HUES48 (cell line): ENCODE measurements around the gene RHOU.
"Not testable (repeated sequence)": the region's sequence is repeated elsewhere in the genome, so short reads cannot be mapped to it uniquely, and the experiment has no call there.

Experiments
- H3K27ac ChIP-seq: one replicate; pipeline ENCODE4 v1.7.0; 2013; ENCODE audit warnings: low read depth, low read length, inconsistent platforms
- H3K27me3 ChIP-seq: 2 replicates; pipeline ENCODE4 v1.6.1; 2013; ENCODE audit warnings: mild to moderate bottlenecking, low read length; ENCODE audit not compliant: control insufficient read depth, insufficient read depth
- H3K36me3 ChIP-seq: 2 replicates; pipeline ENCODE4 v1.6.1; 2013; ENCODE audit warnings: low read length; ENCODE audit not compliant: control insufficient read depth, insufficient read depth
- H3K4me1 ChIP-seq: 2 replicates; pipeline ENCODE4 v1.6.1; 2013; ENCODE audit warnings: mild to moderate bottlenecking, low read length; ENCODE audit not compliant: control insufficient read depth, insufficient read depth
- H3K4me3 ChIP-seq: 2 replicates; pipeline ENCODE4 v1.5.1; 2013; ENCODE audit warnings: mild to moderate bottlenecking, low read depth, low read length
- H3K9ac ChIP-seq: 2 replicates; pipeline ENCODE4 v1.6.1; 2013; ENCODE audit warnings: mild to moderate bottlenecking, low read depth, low read length, moderate library complexity
- H3K9me3 ChIP-seq: 2 replicates; pipeline ENCODE4 v1.6.1; 2013; ENCODE audit warnings: low read length; ENCODE audit not compliant: control insufficient read depth, insufficient read depth

RHOU gene

GRCh38 chr1:228758447-228758846 is 23.2 kb downstream of the RHOU start:
- Histone ChIP-seq H3K4me1 (no peaks in the 10 kb centered on the region), H3K9ac (no peak overlapping the region), H3K4me3 (no peak overlapping the region), H3K9me3 (no peaks in the 10 kb centered on the region), H3K27ac (no peak overlapping the region), H3K36me3 (no peaks in the 10 kb centered on the region), H3K27me3 (no peaks in the 10 kb centered on the region; the same call in 1 of the 2 replicates)

- H3K9me3 ChIP-seq: no peaks in the 10 kb centered on the region
- no peaks in the 10 kb centered on the region for H3K4me1 ChIP-seq
- no peak overlapping the region for H3K9ac ChIP-seq
- no peak overlapping the region for H3K27ac ChIP-seq
- no peaks in the 10 kb centered on the region; the same call in 1 of the 2 replicates for H3K27me3 ChIP-seq
- H3K36me3 ChIP-seq: no peaks in the 10 kb centered on the region
- no peak overlapping the region for H3K4me3 ChIP-seq
These were observed 25.7 kb downstream of the RHOU start for GRCh38 chr1:228760979-228761378.

GRCh38 chr1:228763561-228763960 is 28.3 kb downstream of the RHOU start:
- no peak overlapping the region for H3K4me3 ChIP-seq
- no peak overlapping the region for H3K9ac ChIP-seq
- no peak overlapping the region for H3K27ac ChIP-seq
- H3K9me3 ChIP-seq: no peaks in the 10 kb centered on the region
- no peaks in the 10 kb centered on the region for H3K4me1 ChIP-seq
- H3K36me3 ChIP-seq: no peaks in the 10 kb centered on the region
- H3K27me3 ChIP-seq: no peaks in the 10 kb centered on the region; the same call in 1 of the 2 replicates

GRCh38 chr1:228765168-228765946 is 30.1 kb downstream of the RHOU start:
- Histone ChIP-seq H3K27me3 (no peaks in the 10 kb centered on the region; the same call in 1 of the 2 replicates), H3K36me3 (no peaks in the 10 kb centered on the region), H3K9me3 (no peaks in the 10 kb centered on the region), H3K4me1 (no peaks in the 10 kb centered on the region), H3K4me3 (no peak overlapping the region), H3K27ac (no peak overlapping the region), H3K9ac (no peak overlapping the region)

GRCh38 chr1:228766788-228767187 is 31.5 kb downstream of the RHOU start:
- no peak overlapping the region for H3K27ac ChIP-seq
- H3K4me1 ChIP-seq: no peaks in the 10 kb centered on the region
- no peaks in the 10 kb centered on the region for H3K9me3 ChIP-seq
- no peak overlapping the region for H3K9ac ChIP-seq
- no peaks in the 10 kb centered on the region; the same call in 1 of the 2 replicates for H3K27me3 ChIP-seq
- no peaks in the 10 kb centered on the region for H3K36me3 ChIP-seq
- H3K4me3 ChIP-seq: no peak overlapping the region

GRCh38 chr1:228767636-228768354 is 32.5 kb downstream of the RHOU start:
- H3K27me3 ChIP-seq: no peaks in the 10 kb centered on the region; the same call in 1 of the 2 replicates
- no peak overlapping the region for H3K27ac ChIP-seq
- no peaks in the 10 kb centered on the region for H3K4me1 ChIP-seq
- no peak overlapping the region for H3K4me3 ChIP-seq
- no peaks in the 10 kb centered on the region for H3K36me3 ChIP-seq
- H3K9ac ChIP-seq: no peak overlapping the region
- H3K9me3 ChIP-seq: no peaks in the 10 kb centered on the region

GRCh38 chr1:228768355-228769000 is 33.2 kb downstream of the RHOU start:
- Histone ChIP-seq H3K36me3 (no peaks in the 10 kb centered on the region), H3K27me3 (no peaks in the 10 kb centered on the region; the same call in 1 of the 2 replicates), H3K27ac (no peak overlapping the region), H3K9me3 (no peaks in the 10 kb centered on the region; the same call in 1 of the 2 replicates), H3K9ac (no peak overlapping the region), H3K4me1 (no peaks in the 10 kb centered on the region), H3K4me3 (no peak overlapping the region)

GRCh38 chr1:228770779-228771223 is 35.5 kb downstream of the RHOU start:
- Histone ChIP-seq H3K27ac (no peak overlapping the region), H3K4me1 (no peaks in the 10 kb centered on the region), H3K36me3 (no peaks in the 10 kb centered on the region), H3K4me3 (no peak overlapping the region), H3K9ac (no peak overlapping the region), H3K9me3 (no peaks in the 10 kb centered on the region; the same call in 1 of the 2 replicates), H3K27me3 (no peaks in the 10 kb centered on the region; the same call in 1 of the 2 replicates)

- no peaks in the 10 kb centered on the region for H3K27me3 ChIP-seq
These were observed 37.4 kb downstream of the RHOU start for GRCh38 chr1:228772516-228773212.

GRCh38 chr1:228775946-228776345 is 40.7 kb downstream of the RHOU start:
- H3K4me1 ChIP-seq, H3K36me3 ChIP-seq, H3K27ac ChIP-seq, H3K4me3 ChIP-seq, H3K9me3 ChIP-seq, H3K27me3 ChIP-seq, H3K9ac ChIP-seq: not testable (repeated sequence)

More at GRCh38 chr1:228772516-228773212, 37.4 kb downstream of the RHOU start:
- Histone ChIP-seq H3K36me3 (no peaks in the 10 kb centered on the region), H3K4me1 (no peaks in the 10 kb centered on the region), H3K27ac (no peak overlapping the region), H3K9me3 (no peaks in the 10 kb centered on the region; the same call in 1 of the 2 replicates), H3K9ac (no peak overlapping the region), H3K4me3 (no peak overlapping the region)
